Measurements from ENCODE around the gene MAP4K1. TPM values are rescaled to one million over a fixed set of nuclear protein-coding genes. Genes with fewer than 3 reads are reported as not detected.

Gene MAP4K1
- total and polyA plus RNA-seq, 2 of the 13 experiments (the other 11 are each of a cell fraction or from before 2014, with no cell fraction given): 0.24 to 0.89 TPM

DNA sequence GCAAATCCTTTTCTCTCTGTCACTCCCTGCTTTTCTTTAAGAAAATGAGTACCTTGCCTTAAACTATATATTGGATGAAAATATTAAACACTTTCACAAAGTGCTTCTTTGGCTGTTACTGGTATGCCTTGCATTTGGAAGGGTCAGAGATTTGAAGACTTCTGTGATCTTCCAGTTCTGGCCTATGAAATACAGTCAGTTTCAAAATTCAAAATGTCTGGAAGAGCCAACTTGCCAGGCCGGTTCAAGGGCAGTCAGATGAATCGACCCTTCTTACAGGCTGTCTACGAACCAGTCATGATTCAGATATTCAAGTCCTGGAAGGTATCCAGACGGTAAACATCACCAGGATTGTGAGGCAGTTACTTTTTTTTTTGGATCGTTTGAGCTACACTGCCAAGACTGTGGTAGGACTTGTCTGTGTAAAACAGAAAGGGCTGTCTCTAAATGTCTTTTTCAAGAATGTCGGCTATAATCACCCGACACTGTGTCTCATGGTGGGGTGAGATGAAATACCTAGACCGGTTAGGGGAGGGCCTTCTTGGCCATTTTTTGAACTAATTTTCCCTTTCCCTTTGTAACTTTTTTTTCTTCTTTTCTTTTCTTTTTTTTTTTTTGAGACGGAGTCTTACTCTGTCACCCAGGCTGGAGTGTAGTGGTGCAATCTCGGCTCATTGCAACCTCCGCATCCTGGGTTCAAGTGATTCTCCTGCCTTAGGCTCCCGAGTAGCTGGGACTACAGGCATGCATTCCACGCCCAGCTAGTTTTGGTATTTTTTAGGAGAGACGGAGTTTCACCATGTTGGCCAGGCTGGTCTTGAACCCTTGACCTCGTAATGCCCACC, 40.9 kb upstream of the MAP4K1 start (continued):
- TF ChIP-seq, protein P1, sequence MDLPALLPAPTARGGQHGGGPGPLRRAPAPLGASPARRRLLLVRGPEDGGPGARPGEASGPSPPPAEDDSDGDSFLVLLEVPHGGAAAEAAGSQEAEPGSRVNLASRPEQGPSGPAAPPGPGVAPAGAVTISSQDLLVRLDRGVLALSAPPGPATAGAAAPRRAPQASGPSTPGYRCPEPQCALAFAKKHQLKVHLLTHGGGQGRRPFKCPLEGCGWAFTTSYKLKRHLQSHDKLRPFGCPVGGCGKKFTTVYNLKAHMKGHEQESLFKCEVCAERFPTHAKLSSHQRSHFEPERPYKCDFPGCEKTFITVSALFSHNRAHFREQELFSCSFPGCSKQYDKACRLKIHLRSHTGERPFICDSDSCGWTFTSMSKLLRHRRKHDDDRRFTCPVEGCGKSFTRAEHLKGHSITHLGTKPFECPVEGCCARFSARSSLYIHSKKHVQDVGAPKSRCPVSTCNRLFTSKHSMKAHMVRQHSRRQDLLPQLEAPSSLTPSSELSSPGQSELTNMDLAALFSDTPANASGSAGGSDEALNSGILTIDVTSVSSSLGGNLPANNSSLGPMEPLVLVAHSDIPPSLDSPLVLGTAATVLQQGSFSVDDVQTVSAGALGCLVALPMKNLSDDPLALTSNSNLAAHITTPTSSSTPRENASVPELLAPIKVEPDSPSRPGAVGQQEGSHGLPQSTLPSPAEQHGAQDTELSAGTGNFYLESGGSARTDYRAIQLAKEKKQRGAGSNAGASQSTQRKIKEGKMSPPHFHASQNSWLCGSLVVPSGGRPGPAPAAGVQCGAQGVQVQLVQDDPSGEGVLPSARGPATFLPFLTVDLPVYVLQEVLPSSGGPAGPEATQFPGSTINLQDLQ (CRISPR knock-in tag; IDR thresholded peaks at IDR 0.05): no peak
- TF ChIP-seq ZNF607 (CRISPR knock-in tag; IDR thresholded peaks at IDR 0.05; ENCODE audit: borderline replicate concordance) (no peak), ZNF644 (CRISPR knock-in tag; IDR thresholded peaks at IDR 0.05; ENCODE audit: low read depth) (peak; percentile 70; the same call in 1 of the 2 replicates), MYNN (CRISPR knock-in tag; IDR thresholded peaks at IDR 0.05; ENCODE audit: low read depth) (no peak), WIZ (CRISPR knock-in tag; IDR thresholded peaks at IDR 0.05) (no peak), ZNF703 (CRISPR knock-in tag; IDR thresholded peaks at IDR 0.05; ENCODE audit: borderline replicate concordance) (no peak), ZNF326 (CRISPR knock-in tag; IDR thresholded peaks at IDR 0.05; ENCODE audit: borderline replicate concordance) (no peak), REXO4 (CRISPR knock-in tag; IDR thresholded peaks at IDR 0.05; ENCODE audit: borderline replicate concordance) (no peak), CHD4 (IDR thresholded peaks at IDR 0.05; ENCODE audit: borderline replicate concordance, low read length) (no peak), ZNF383 (CRISPR knock-in tag; IDR thresholded peaks at IDR 0.05; ENCODE audit: borderline replicate concordance) (no peak), ZMAT3 (CRISPR knock-in tag; conservative IDR thresholded peaks at IDR 0.05) (no peak), ZNF230 (CRISPR knock-in tag; IDR thresholded peaks at IDR 0.05) (no peak), ZBTB20 (CRISPR knock-in tag; IDR thresholded peaks at IDR 0.05; ENCODE audit: borderline replicate concordance, low read depth) (no peak), TBL1XR1 (IDR thresholded peaks at IDR 0.05; ENCODE audit: borderline replicate concordance, low read length, partially characterized antibody) (no peak), ZSCAN30 (CRISPR knock-in tag; IDR thresholded peaks at IDR 0.05) (no peak), ZNF773 (CRISPR knock-in tag; IDR thresholded peaks at IDR 0.05; ENCODE audit: borderline replicate concordance) (no peak), KLF6 (CRISPR knock-in tag; IDR thresholded peaks at IDR 0.05) (no peak), PPARG (CRISPR knock-in tag; conservative IDR thresholded peaks at IDR 0.05) (peak; percentile 28; the same call in 1 of the 2 replicates)
- TF ChIP-seq, protein P2, sequence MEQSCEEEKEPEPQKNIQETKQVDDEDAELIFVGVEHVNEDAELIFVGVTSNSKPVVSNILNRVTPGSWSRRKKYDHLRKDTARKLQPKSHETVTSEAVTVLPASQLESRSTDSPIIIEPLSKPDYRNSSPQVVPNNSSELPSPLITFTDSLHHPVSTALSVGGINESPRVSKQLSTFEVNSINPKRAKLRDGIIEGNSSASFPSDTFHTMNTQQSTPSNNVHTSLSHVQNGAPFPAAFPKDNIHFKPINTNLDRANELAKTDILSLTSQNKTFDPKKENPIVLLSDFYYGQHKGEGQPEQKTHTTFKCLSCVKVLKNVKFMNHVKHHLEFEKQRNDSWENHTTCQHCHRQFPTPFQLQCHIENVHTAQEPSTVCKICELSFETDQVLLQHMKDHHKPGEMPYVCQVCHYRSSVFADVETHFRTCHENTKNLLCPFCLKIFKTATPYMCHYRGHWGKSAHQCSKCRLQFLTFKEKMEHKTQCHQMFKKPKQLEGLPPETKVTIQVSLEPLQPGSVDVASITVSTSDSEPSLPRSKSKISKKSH (CRISPR knock-in tag; IDR thresholded peaks at IDR 0.05; ENCODE audit: borderline replicate concordance): no peak
- TF ChIP-seq, protein P3, sequence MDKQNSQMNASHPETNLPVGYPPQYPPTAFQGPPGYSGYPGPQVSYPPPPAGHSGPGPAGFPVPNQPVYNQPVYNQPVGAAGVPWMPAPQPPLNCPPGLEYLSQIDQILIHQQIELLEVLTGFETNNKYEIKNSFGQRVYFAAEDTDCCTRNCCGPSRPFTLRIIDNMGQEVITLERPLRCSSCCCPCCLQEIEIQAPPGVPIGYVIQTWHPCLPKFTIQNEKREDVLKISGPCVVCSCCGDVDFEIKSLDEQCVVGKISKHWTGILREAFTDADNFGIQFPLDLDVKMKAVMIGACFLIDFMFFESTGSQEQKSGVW (CRISPR knock-in tag; IDR thresholded peaks at IDR 0.05; ENCODE audit: borderline replicate concordance): no peak
- TF ChIP-seq, protein P4, sequence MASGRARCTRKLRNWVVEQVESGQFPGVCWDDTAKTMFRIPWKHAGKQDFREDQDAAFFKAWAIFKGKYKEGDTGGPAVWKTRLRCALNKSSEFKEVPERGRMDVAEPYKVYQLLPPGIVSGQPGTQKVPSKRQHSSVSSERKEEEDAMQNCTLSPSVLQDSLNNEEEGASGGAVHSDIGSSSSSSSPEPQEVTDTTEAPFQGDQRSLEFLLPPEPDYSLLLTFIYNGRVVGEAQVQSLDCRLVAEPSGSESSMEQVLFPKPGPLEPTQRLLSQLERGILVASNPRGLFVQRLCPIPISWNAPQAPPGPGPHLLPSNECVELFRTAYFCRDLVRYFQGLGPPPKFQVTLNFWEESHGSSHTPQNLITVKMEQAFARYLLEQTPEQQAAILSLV (CRISPR knock-in tag; IDR thresholded peaks at IDR 0.05; ENCODE audit: borderline replicate concordance): no peak
- TF ChIP-seq, protein P5, sequence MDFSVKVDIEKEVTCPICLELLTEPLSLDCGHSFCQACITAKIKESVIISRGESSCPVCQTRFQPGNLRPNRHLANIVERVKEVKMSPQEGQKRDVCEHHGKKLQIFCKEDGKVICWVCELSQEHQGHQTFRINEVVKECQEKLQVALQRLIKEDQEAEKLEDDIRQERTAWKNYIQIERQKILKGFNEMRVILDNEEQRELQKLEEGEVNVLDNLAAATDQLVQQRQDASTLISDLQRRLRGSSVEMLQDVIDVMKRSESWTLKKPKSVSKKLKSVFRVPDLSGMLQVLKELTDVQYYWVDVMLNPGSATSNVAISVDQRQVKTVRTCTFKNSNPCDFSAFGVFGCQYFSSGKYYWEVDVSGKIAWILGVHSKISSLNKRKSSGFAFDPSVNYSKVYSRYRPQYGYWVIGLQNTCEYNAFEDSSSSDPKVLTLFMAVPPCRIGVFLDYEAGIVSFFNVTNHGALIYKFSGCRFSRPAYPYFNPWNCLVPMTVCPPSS (IDR thresholded peaks at IDR 0.05): no peak

Data from HepG2 (cell line).